CD4-positive, alpha-beta T cell (primary cell): Measurements from ENCODE around the gene REPIN1. TPM values are rescaled to one million over a fixed set of nuclear protein-coding genes. Genes with fewer than 3 reads are reported as not detected.
A peak's percentile ranks its signal among the peaks of the same experiment; 100 is the strongest.

Experiments used
- ATAC-seq: fragments of 200-7000 bp; cut with Tn5 transposase; one replicate; pipeline ENCODE4 v1.10.0; 2022; ENCODE audit warnings: mild to moderate bottlenecking; ENCODE audit not compliant: poor library complexity
- CTCF ChIA-PET: fragments of 350-600 bp; sonication (Branson Sonifier 250); formaldehyde crosslinking; loops from one replicate; lab custom pipeline; 2021; ENCODE audit warnings: antibody characterized with exemption, inconsistent platforms; lab: Charles Lee
- POLR2A ChIA-PET: fragments of 350-600 bp; sonication (Branson Sonifier 250); formaldehyde crosslinking; loops from one replicate; lab custom pipeline; 2021; ENCODE audit warnings: antibody characterized with exemption, inconsistent platforms; lab: Charles Lee
- DNase-seq, 14 experiments: peaks; one replicate each; pipeline ENCODE4 v3.0.0-alpha.2; 2013 to 2020; ENCODE audit warnings: mixed read lengths in 2 of 14
- H3K27ac ChIP-seq, 2 donors: one replicate each; pipeline versions ENCODE4 v1.5.1 to v1.7.0; 2013; ENCODE audit warnings: low read length in 2 of 2, low read depth in 1 of 2, mild to moderate bottlenecking in 1 of 2
- H3K27me3 ChIP-seq, 2 experiments: 1 replicate in 1 of 2; 2 replicates in 1 of 2; pipeline versions ENCODE4 v1.6.1 to v1.7.0; 2013; ENCODE audit warnings: low read length in 2 of 2, control low read depth in 1 of 2, mild to moderate bottlenecking in 1 of 2, moderate library complexity in 1 of 2; ENCODE audit not compliant: insufficient read depth in 2 of 2, control insufficient read depth in 1 of 2
- H3K36me3 ChIP-seq: one replicate; pipeline ENCODE4 v1.6.1; 2013; ENCODE audit warnings: low read length, control low read depth; ENCODE audit not compliant: insufficient read depth
- H3K4me1 ChIP-seq: one replicate; pipeline ENCODE4 v1.6.1; 2013; ENCODE audit warnings: low read length, control low read depth; ENCODE audit not compliant: insufficient read depth
- H3K4me3 ChIP-seq: one replicate; pipeline ENCODE4 v1.5.1; 2013; ENCODE audit warnings: mild to moderate bottlenecking, low read length, moderate library complexity
- H3K9me3 ChIP-seq, 2 experiments: 1 replicate in 1 of 2; 2 replicates in 1 of 2; pipeline versions ENCODE4 v1.6.1 to v1.7.0; 2013; ENCODE audit warnings: low read length in 2 of 2, mild to moderate bottlenecking in 2 of 2, control low read depth in 1 of 2, moderate library complexity in 1 of 2; ENCODE audit not compliant: control insufficient read depth in 1 of 2, insufficient read depth in 1 of 2
- H3K27ac Mint-ChIP-seq: one replicate; pipeline ENCODE4 v1.8.0; 2020; ENCODE audit warnings: mixed read lengths
- H3K27me3 Mint-ChIP-seq: one replicate; pipeline ENCODE4 v1.8.0; 2021; ENCODE audit warnings: mixed read lengths
- H3K36me3 Mint-ChIP-seq: one replicate; pipeline ENCODE4 v1.8.0; 2021; ENCODE audit warnings: low read depth, mixed read lengths
- H3K4me1 Mint-ChIP-seq: one replicate; pipeline ENCODE4 v1.8.0; 2021; ENCODE audit warnings: low read depth, mixed read lengths
- H3K4me3 Mint-ChIP-seq: one replicate; pipeline ENCODE4 v1.8.0; 2020; ENCODE audit warnings: mild to moderate bottlenecking, mixed read lengths
- H3K9me3 Mint-ChIP-seq: one replicate; pipeline ENCODE4 v1.8.0; 2020; ENCODE audit warnings: mixed read lengths
- CTCF ChIP-seq: fragments of 200-600 bp; IDR thresholded peaks from one replicate; pipeline ENCODE4 v1.8.0; 2022; ENCODE audit warnings: antibody characterized with exemption, mild to moderate bottlenecking
- intact Hi-C, 2 experiments: fragments of 100-400 bp; cut with DNase I in 1 of 2; cut with micrococcal nuclease in 1 of 2; formaldehyde crosslinking; loops; one replicate each; pipeline versions ENCODE4 v1.15.1 to v1.9.0; 2023 to 2025; cut with DNase I, micrococcal nuclease
- total RNA-seq, 174 experiments: library from RNA in 2 of 174; stranded (reverse) in 2 of 174; gene quantifications; one replicate each; pipeline ENCODE4 v1.2.3 and lab custom pipeline; 2021 to 2026

Gene REPIN1
- total RNA-seq, 2 experiments from 2014 or later = 58.2 to 59.8 TPM

GRCh38 chr7:150322833-150323681 lies 45.6 kb upstream of the REPIN1 start, which contains the start of the genes ACTR3C and LRRC61:
Gene ACTR3C, minus strand, starts transcription at chr7:150323545. Its CDS starts 28,249 bp downstream, at chr7:150295296.
Gene LRRC61, plus strand, starts transcription at chr7:150323355. Its CDS starts 13,507 bp downstream, at chr7:150336862.
- H3K27me3 Mint-ChIP-seq = no peaks in the 10 kb centered on the region
- DNase-seq (peak; percentile 24 to 77 (median 54)), ATAC-seq (peak; percentile 55)
- Histone ChIP-seq H3K9me3 (no peaks in the 10 kb centered on the region), H3K36me3 (peaks cover 14% of the 10 kb centered on the region), H3K27ac (peak within 1 kb of the TSS; percentile 77 to 79), H3K4me3 (peak within 1 kb of the TSS; percentile 97), H3K27me3 (no peaks in the 10 kb centered on the region), H3K4me1 (peaks cover 42% of the 10 kb centered on the region)
- ChIA-PET CTCF (interaction anchor here (1.2 kb wide), 1 partner anchor 83 kb away, joined by 3 read pairs; no protein-coding TSS in a partner anchor), POLR2A (interaction anchor here (1.5 kb wide), 1 partner anchor 84 kb away, joined by 5 read pairs; no protein-coding TSS in a partner anchor)
- H3K36me3 Mint-ChIP-seq = peaks cover 44% of the 10 kb centered on the region
- H3K4me3 Mint-ChIP-seq = peak within 1 kb of the TSS; percentile 96
- H3K4me1 Mint-ChIP-seq = peaks cover 42% of the 10 kb centered on the region
- peak within 1 kb of the TSS; percentile 92 for H3K27ac Mint-ChIP-seq
- TF ChIP-seq CTCF = peak; percentile 23
- no peaks in the 10 kb centered on the region for H3K9me3 Mint-ChIP-seq
- intact Hi-C loops = loop anchor here in 1 of 2 experiments (5.0 kb wide), 1 partner anchor 44 kb away; the partner anchor contains the start of gene REPIN1

GRCh38 chr7:150323682-150324372 lies 44.8 kb upstream of the REPIN1 start:
- H3K27ac ChIP-seq = peak overlapping the region; percentile 14 to 77
- TF ChIP-seq CTCF = no peak
- Mint-ChIP-seq H3K27ac (peak overlapping the region; percentile 82), H3K4me3 (peak overlapping the region; percentile 96), H3K36me3 (peaks cover 52% of the 10 kb centered on the region), H3K4me1 (peaks cover 42% of the 10 kb centered on the region), H3K9me3 (no peaks in the 10 kb centered on the region), H3K27me3 (no peaks in the 10 kb centered on the region)
- H3K4me3 ChIP-seq = peak overlapping the region; percentile 97
- no peaks in the 10 kb centered on the region for H3K9me3 ChIP-seq
- ATAC-seq = peak; percentile 37
- ChIA-PET POLR2A (interaction anchor here (1.5 kb wide), 1 partner anchor 83 kb away, joined by 5 read pairs; no protein-coding TSS in a partner anchor), CTCF (interaction anchor here (1.2 kb wide), 1 partner anchor 83 kb away, joined by 3 read pairs; no protein-coding TSS in a partner anchor)
- H3K27me3 ChIP-seq = no peaks in the 10 kb centered on the region
- intact Hi-C loops = loop anchor here in 1 of 2 experiments (5.0 kb wide), 1 partner anchor 43 kb away; the partner anchor contains the start of gene REPIN1
- peak in 1 of 14 experiments; percentile 9 for DNase-seq
- H3K4me1 ChIP-seq = peaks cover 42% of the 10 kb centered on the region
- H3K36me3 ChIP-seq = peaks cover 21% of the 10 kb centered on the region

- Histone ChIP-seq H3K4me3 (peak overlapping the region; percentile 97), H3K4me1 (peaks cover 42% of the 10 kb centered on the region), H3K27ac (no peak overlapping the region), H3K9me3 (no peaks in the 10 kb centered on the region), H3K36me3 (peaks cover 27% of the 10 kb centered on the region), H3K27me3 (no peaks in the 10 kb centered on the region)
- H3K4me1 Mint-ChIP-seq = peaks cover 42% of the 10 kb centered on the region
- TF ChIP-seq CTCF = no peak
- H3K27me3 Mint-ChIP-seq = no peaks in the 10 kb centered on the region
- peak in 2 of 14 experiments; percentile 8 to 20 for DNase-seq
- ATAC-seq = no peak
- POLR2A ChIA-PET = interaction anchor here (1.5 kb wide), 1 partner anchor 82 kb away, joined by 5 read pairs; no protein-coding TSS in a partner anchor
- H3K27ac Mint-ChIP-seq = peak overlapping the region; percentile 82
- H3K36me3 Mint-ChIP-seq = peaks cover 58% of the 10 kb centered on the region
- CTCF ChIA-PET = no interaction called here
- intact Hi-C loops = loop anchor here in 1 of 2 experiments (5.0 kb wide), 1 partner anchor 43 kb away; the partner anchor contains the start of gene REPIN1
- H3K9me3 Mint-ChIP-seq = no peaks in the 10 kb centered on the region
- peak overlapping the region; percentile 96 for H3K4me3 Mint-ChIP-seq
Observed at GRCh38 chr7:150324373-150324961, 44.2 kb upstream of the REPIN1 start.
